Colonic mucosa (tissue), 4 donors: ENCODE measurements around the gene SLC15A3. TPM values are rescaled to one million over a fixed set of nuclear protein-coding genes. Genes with fewer than 3 reads are reported as not detected.

Experiments used
- DNase-seq: peaks from one replicate; pipeline ENCODE4 v3.0.0-alpha.2; 2020
- H3K27ac ChIP-seq: fragments of 200-600 bp; one replicate; pipeline ENCODE4 v1.8.0; 2021
- H3K27me3 ChIP-seq: fragments of 200-600 bp; one replicate; pipeline ENCODE4 v1.8.0; 2021
- H3K36me3 ChIP-seq: fragments of 200-600 bp; one replicate; pipeline ENCODE4 v1.8.0; 2021
- H3K4me1 ChIP-seq: fragments of 200-600 bp; one replicate; pipeline ENCODE4 v1.8.0; 2021; ENCODE audit warnings: mild to moderate bottlenecking
- H3K4me3 ChIP-seq: fragments of 200-600 bp; one replicate; pipeline ENCODE4 v1.8.0; 2021
- H3K9ac ChIP-seq, 2 donors: one replicate each; pipeline ENCODE4 v1.7.0; 2013; ENCODE audit warnings: control low read depth in 2 of 2, low read depth in 2 of 2, low read length in 2 of 2
- H3K9me3 ChIP-seq: fragments of 200-600 bp; one replicate; pipeline ENCODE4 v1.8.0; 2021
- intact Hi-C: fragments of 100-400 bp; cut with DNase I; formaldehyde crosslinking; loops from one replicate; pipeline ENCODE4 v1.14.1; 2022
- total RNA-seq, 2 donors: library from RNA; stranded (reverse); fragmentation: NEBNext Ultra II Directional in 1 of 2; extraction: Animal tissue kit (Norgen Biotek cat#: 25700) in 1 of 2; gene quantifications; one replicate each; pipeline ENCODE4 v1.2.1, GENCODE V29; 2021
- TF ChIP-seq, protein P1 (sequence below): fragments of 200-600 bp; IDR thresholded peaks from one replicate; pipeline ENCODE4 v1.8.0; 2022; ENCODE audit warnings: antibody characterized with exemption, mild to moderate bottlenecking
- donor health status: healthy.
- donor health status: DM: no; HTN: no; CAD: no.
- donor health status: DM: no; HTN: no; CAD: no.

The SLC15A3 gene
- total RNA-seq, 2 donors from 2014 or later = 6.6 to 14.4 TPM

- DNase-seq = no peak
- Histone ChIP-seq H3K27me3 (peaks cover 11% of the 10 kb centered on the region), H3K36me3 (no peaks in the 10 kb centered on the region), H3K27ac (no peak overlapping the region), H3K9ac (no peak overlapping the region), H3K4me1 (no peaks in the 10 kb centered on the region), H3K9me3 (no peaks in the 10 kb centered on the region), H3K4me3 (no peak overlapping the region)
- intact Hi-C loops = no loop called here
- TF ChIP-seq, protein P1, sequence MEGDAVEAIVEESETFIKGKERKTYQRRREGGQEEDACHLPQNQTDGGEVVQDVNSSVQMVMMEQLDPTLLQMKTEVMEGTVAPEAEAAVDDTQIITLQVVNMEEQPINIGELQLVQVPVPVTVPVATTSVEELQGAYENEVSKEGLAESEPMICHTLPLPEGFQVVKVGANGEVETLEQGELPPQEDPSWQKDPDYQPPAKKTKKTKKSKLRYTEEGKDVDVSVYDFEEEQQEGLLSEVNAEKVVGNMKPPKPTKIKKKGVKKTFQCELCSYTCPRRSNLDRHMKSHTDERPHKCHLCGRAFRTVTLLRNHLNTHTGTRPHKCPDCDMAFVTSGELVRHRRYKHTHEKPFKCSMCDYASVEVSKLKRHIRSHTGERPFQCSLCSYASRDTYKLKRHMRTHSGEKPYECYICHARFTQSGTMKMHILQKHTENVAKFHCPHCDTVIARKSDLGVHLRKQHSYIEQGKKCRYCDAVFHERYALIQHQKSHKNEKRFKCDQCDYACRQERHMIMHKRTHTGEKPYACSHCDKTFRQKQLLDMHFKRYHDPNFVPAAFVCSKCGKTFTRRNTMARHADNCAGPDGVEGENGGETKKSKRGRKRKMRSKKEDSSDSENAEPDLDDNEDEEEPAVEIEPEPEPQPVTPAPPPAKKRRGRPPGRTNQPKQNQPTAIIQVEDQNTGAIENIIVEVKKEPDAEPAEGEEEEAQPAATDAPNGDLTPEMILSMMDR = no peak
Measured at GRCh38 chr11:60928563-60929001, 23.4 kb downstream of the SLC15A3 start.

- peaks cover 11% of the 10 kb centered on the region for H3K27me3 ChIP-seq
- H3K36me3 ChIP-seq = no peaks in the 10 kb centered on the region
- no peaks in the 10 kb centered on the region for H3K9me3 ChIP-seq
- no peak overlapping the region for H3K4me3 ChIP-seq
- H3K4me1 ChIP-seq = no peaks in the 10 kb centered on the region
- H3K9ac ChIP-seq = no peak overlapping the region
- no peak overlapping the region for H3K27ac ChIP-seq
- no peak for DNase-seq
- intact Hi-C loops = no loop called here
- TF ChIP-seq, protein P1 = no peak
Measured at GRCh38 chr11:60927600-60927999, 24.4 kb downstream of the SLC15A3 start.

- Histone ChIP-seq H3K4me3 (no peak overlapping the region), H3K27me3 (peaks cover 11% of the 10 kb centered on the region), H3K9ac (no peak overlapping the region), H3K4me1 (no peaks in the 10 kb centered on the region), H3K27ac (no peak overlapping the region), H3K36me3 (peaks cover 3% of the 10 kb centered on the region), H3K9me3 (no peaks in the 10 kb centered on the region)
- TF ChIP-seq, protein P1 = no peak
- no peak for DNase-seq
- intact Hi-C loops = no loop called here
Measured at GRCh38 chr11:60927061-60927592, 24.8 kb downstream of the SLC15A3 start.

DNA sequence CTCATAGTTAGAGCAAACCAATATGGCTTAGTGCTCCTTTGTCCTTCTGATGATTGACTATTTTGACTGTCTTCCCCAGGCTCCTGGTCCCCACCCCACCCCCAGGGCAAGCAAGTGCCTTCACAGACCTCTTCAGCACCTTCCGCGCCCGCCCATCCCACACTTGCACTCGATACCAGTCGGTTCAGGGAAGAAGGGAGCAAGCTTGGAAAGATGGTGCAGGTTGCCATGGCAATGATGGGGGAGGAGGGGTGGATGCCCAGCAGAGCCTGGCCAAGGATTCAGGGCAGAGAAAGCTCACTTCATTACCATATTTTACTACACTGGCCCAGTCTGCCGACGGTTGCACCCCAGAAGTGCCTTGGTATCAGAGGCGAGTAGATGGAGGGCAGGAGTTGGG, 25.5 kb downstream of the SLC15A3 start:
- H3K36me3 ChIP-seq = peaks cover 8% of the 10 kb centered on the region
- no peaks in the 10 kb centered on the region for H3K9me3 ChIP-seq

DNA sequence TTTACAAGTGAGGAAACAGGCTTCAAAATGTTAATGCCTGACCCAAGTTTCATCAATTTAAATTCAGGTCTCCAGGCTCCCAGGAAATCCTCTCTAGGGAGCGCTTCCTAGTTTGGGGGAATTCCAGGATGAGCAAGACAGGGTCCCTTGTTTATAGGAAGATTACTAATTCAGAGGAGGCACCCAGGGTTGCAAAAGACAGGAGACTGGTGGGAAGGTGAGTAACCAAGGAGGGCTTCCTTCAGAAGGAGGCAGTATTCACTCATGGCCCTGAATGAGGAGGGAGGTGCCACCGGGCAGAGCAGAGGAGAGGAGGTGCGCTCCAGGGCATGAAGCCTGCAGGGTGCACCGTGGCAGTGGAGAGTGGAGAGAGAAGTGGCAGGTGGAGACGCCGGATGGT, 26.1 kb downstream of the SLC15A3 start:
- Histone ChIP-seq H3K4me1 (no peaks in the 10 kb centered on the region), H3K27ac (no peak overlapping the region), H3K9me3 (no peaks in the 10 kb centered on the region), H3K9ac (no peak overlapping the region), H3K27me3 (peaks cover 11% of the 10 kb centered on the region), H3K36me3 (peaks cover 11% of the 10 kb centered on the region), H3K4me3 (no peak overlapping the region)
- intact Hi-C loops = no loop called here
- TF ChIP-seq, protein P1 = no peak
- no peak for DNase-seq

More for the DNA sequence above, 25.5 kb downstream of the SLC15A3 start:
- intact Hi-C loops = no loop called here
- Histone ChIP-seq H3K4me3 (no peak overlapping the region), H3K4me1 (no peaks in the 10 kb centered on the region), H3K27ac (no peak overlapping the region), H3K27me3 (peaks cover 11% of the 10 kb centered on the region), H3K9ac (no peak overlapping the region)
- TF ChIP-seq, protein P1 = no peak
- no peak for DNase-seq
